PC-9 (cell line): ENCODE data around the gene KLHDC9. TPM values are rescaled to one million over a fixed set of nuclear protein-coding genes. Genes with fewer than 3 reads are reported as not detected.

Experiments used
- BruUV-seq: library from RNA; stranded (reverse); fragments of 400-500 nt; replicated peaks from 2 replicates; lab custom pipeline; 2021; lab: Mats Ljungman, UMichigan
- CTCF ChIA-PET: fragments of 300-600 bp; sonication (Branson Sonifier 250); formaldehyde crosslinking; loops from one replicate; lab custom pipeline; 2022; ENCODE audit warnings: antibody characterized with exemption; lab: Charles Lee
- POLR2A ChIA-PET: fragments of 300-600 bp; sonication (Branson Sonifier 250); formaldehyde crosslinking; loops from one replicate; lab custom pipeline; 2022; ENCODE audit warnings: antibody characterized with exemption; ENCODE audit not compliant: unreplicated experiment; lab: Charles Lee
- DNase-seq, 2 experiments: peaks; one replicate each; pipeline versions ENCODE4 v3.0.0 to v3.0.0-alpha.2; 2015 to 2022; ENCODE audit warnings: mixed read lengths in 1 of 2
- H2AFZ ChIP-seq: fragments of 200-600 bp; sonication (generic); 2 replicates; pipeline ENCODE4 v1.8.1; 2017; ENCODE audit warnings: antibody characterized with exemption
- H3F3A ChIP-seq: fragments of 200-600 bp; sonication (generic); 2 replicates; pipeline ENCODE4 v1.8.1; 2017; ENCODE audit warnings: antibody characterized with exemption, mild to moderate bottlenecking, low read depth; ENCODE audit not compliant: insufficient read depth
- H3K27ac ChIP-seq: fragments of 200-600 bp; sonication (generic); 2 replicates; pipeline ENCODE4 v1.6.1; 2016; ENCODE audit warnings: mixed run types
- H3K27me3 ChIP-seq: fragments of 200-600 bp; sonication (generic); 2 replicates; pipeline ENCODE4 v1.6.1; 2016; ENCODE audit warnings: low read depth, mixed run types; ENCODE audit not compliant: insufficient read depth
- H3K36me3 ChIP-seq: fragments of 200-600 bp; sonication (generic); 2 replicates; pipeline ENCODE4 v1.6.1; 2016; ENCODE audit warnings: low read depth, mixed run types
- H3K4me1 ChIP-seq: fragments of 200-600 bp; sonication (generic); replicated peaks from 2 replicates; pipeline ENCODE4 v1.6.1; 2016; ENCODE audit warnings: mixed run types; ENCODE audit not compliant: insufficient read depth
- H3K4me2 ChIP-seq: fragments of 200-600 bp; sonication (generic); 2 replicates; pipeline ENCODE4 v1.6.1; 2017; ENCODE audit warnings: mixed run types
- H3K4me3 ChIP-seq: fragments of 200-600 bp; sonication (generic); 2 replicates; pipeline ENCODE4 v1.6.1; 2016; ENCODE audit warnings: mixed run types
- H3K79me2 ChIP-seq: fragments of 200-600 bp; sonication (generic); 2 replicates; pipeline ENCODE4 v1.6.1; 2017; ENCODE audit warnings: low read depth, mixed run types
- H3K9me2 ChIP-seq: fragments of 200-600 bp; sonication (generic); 2 replicates; pipeline ENCODE4 v1.8.1; 2017; ENCODE audit warnings: mild to moderate bottlenecking; ENCODE audit not compliant: insufficient read depth
- H3K9me3 ChIP-seq: fragments of 200-600 bp; sonication (generic); 2 replicates; pipeline ENCODE4 v1.8.1; 2016; ENCODE audit warnings: low read depth; ENCODE audit not compliant: insufficient read depth
- H4K20me1 ChIP-seq: fragments of 200-600 bp; sonication (generic); 2 replicates; pipeline ENCODE4 v1.8.1; 2017; ENCODE audit not compliant: insufficient read depth
- EZH2 ChIP-seq: fragments of 200-600 bp; sonication (generic); IDR thresholded peaks from 2 replicates; pipeline ENCODE4 v1.8.0; 2017; ENCODE audit warnings: antibody characterized with exemption, low read depth
- intact Hi-C: fragments of 100-400 bp; cut with micrococcal nuclease; formaldehyde crosslinking; loops from one replicate; pipeline ENCODE4 v1.10.0; 2022; ENCODE audit not compliant: unreplicated experiment
- total RNA-seq: library from RNA; stranded (reverse); gene quantifications from 2 replicates; pipeline ENCODE4 v1.2.3, GENCODE V29; 2021
- TF ChIP-seq, protein P1 (sequence below): fragments of 200-600 bp; sonication (generic); conservative IDR thresholded peaks from 2 replicates; pipeline ENCODE4 v1.6.1; 2017; ENCODE audit warnings: mixed run types, antibody characterized with exemption, mild to moderate bottlenecking, moderate library complexity

Gene KLHDC9
- total RNA-seq, 1 experiment from 2014 or later: 5.6 TPM

- Histone ChIP-seq H3K36me3 (no peaks in the 10 kb centered on the region), H3K4me3 (peak within 1 kb of the TSS; percentile 61), H4K20me1 (no peaks in the 10 kb centered on the region), H3K4me2 (peak within 1 kb of the TSS; percentile 92), H3K9me3 (no peaks in the 10 kb centered on the region), H3K27ac (peak within 1 kb of the TSS; percentile 86), H3K79me2 (peaks cover 41% of the 10 kb centered on the region), H2AFZ (peak within 1 kb of the TSS; percentile 40; the same call in 1 of the 2 replicates), H3K27me3 (no peaks in the 10 kb centered on the region), H3K4me1 (peaks cover 90% of the 10 kb centered on the region), H3K9me2 (no peaks in the 10 kb centered on the region), H3F3A (peaks cover 22% of the 10 kb centered on the region)
- ChIA-PET POLR2A (interaction anchor here (0.6 kb wide), 2 partner anchors 18 to 68 kb away, joined by 3 to 7 read pairs; partner anchors contain the start of gene F11R), CTCF (interaction anchor here (0.6 to 0.8 kb wide), 3 partner anchors 47 to 97 kb away, joined by 3 to 6 read pairs (median 3); partner anchors contain the start of gene F11R)
- TF ChIP-seq, protein P1, sequence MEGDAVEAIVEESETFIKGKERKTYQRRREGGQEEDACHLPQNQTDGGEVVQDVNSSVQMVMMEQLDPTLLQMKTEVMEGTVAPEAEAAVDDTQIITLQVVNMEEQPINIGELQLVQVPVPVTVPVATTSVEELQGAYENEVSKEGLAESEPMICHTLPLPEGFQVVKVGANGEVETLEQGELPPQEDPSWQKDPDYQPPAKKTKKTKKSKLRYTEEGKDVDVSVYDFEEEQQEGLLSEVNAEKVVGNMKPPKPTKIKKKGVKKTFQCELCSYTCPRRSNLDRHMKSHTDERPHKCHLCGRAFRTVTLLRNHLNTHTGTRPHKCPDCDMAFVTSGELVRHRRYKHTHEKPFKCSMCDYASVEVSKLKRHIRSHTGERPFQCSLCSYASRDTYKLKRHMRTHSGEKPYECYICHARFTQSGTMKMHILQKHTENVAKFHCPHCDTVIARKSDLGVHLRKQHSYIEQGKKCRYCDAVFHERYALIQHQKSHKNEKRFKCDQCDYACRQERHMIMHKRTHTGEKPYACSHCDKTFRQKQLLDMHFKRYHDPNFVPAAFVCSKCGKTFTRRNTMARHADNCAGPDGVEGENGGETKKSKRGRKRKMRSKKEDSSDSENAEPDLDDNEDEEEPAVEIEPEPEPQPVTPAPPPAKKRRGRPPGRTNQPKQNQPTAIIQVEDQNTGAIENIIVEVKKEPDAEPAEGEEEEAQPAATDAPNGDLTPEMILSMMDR: no peak
- no peak for TF ChIP-seq EZH2
- DNase-seq: peak; percentile 78 to 81
- intact Hi-C loops: no loop called here
- no TSS peak for BruUV-seq
These were observed 8.8 kb upstream of the KLHDC9 start, which contains the start of gene NECTIN4 for GRCh38 chr1:161089251-161089924. Gene NECTIN4 (minus strand): TSS chr1:161089558. CDS start chr1:161089296, 262 bp downstream.

DNA sequence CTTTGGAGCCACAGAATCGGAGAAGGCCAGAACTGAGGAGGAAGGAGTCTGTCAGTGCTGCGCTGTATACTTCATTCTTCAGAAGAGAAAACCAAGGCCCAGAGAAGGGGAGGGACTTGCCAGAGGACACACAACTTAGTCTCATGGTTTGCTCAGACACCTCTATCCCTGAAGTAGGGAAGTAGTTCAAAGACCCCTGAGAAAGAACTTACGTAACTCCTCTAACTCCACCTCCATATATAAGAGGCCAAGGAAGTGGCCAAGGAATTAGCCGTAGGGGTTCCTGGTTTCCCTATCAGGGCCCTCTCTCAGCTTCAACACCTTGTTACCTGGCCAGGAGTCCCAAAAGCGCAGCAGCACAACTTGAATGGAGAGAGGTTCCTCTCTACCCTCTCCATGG is 8.2 kb upstream of the KLHDC9 start:
- Histone ChIP-seq H3K79me2 (peaks cover 38% of the 10 kb centered on the region), H3F3A (peaks cover 19% of the 10 kb centered on the region), H3K4me1 (peaks cover 84% of the 10 kb centered on the region), H3K27ac (peak overlapping the region; percentile 86; the same call in 1 of the 2 replicates), H2AFZ (peak overlapping the region; percentile 40; the same call in 1 of the 2 replicates), H3K4me2 (peak overlapping the region; percentile 92), H3K27me3 (no peaks in the 10 kb centered on the region), H3K4me3 (no peak overlapping the region; the same call in 1 of the 2 replicates), H3K9me2 (no peaks in the 10 kb centered on the region), H4K20me1 (no peaks in the 10 kb centered on the region), H3K9me3 (no peaks in the 10 kb centered on the region), H3K36me3 (no peaks in the 10 kb centered on the region)
- BruUV-seq: no TSS peak
- DNase-seq: no peak
- intact Hi-C loops: no loop called here
- POLR2A ChIA-PET: no interaction called here
- TF ChIP-seq, protein P1: no peak
- no peak for TF ChIP-seq EZH2
- CTCF ChIA-PET: interaction anchor here (0.7 to 0.8 kb wide), 2 partner anchors 69 to 71 kb away, joined by 3 to 6 read pairs; partner anchors contain the start of gene F11R

DNA sequence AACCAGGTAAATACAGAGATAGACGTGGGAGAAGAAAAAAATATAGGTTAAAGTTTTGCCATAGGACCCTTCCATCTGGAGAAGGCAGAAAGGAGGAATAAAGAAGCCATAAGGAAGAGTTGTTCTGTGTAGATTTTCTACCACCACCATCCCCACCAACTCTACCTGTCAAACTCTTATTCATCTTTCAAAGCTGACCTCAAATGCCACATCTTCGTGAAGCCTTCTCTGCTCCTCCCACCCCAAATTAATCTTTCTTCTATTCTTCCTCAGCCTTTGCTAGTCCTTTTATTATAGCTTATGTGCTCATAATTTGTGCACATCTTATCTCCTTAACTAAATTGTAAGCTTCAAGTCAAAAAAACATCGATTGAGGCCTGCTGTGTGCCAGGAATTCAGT is 7.5 kb upstream of the KLHDC9 start:
- POLR2A ChIA-PET: no interaction called here
- no TSS peak for BruUV-seq
- Histone ChIP-seq H3K4me2 (no peak overlapping the region), H3K9me2 (no peaks in the 10 kb centered on the region), H4K20me1 (no peaks in the 10 kb centered on the region), H3K27ac (no peak overlapping the region), H3K4me1 (peaks cover 78% of the 10 kb centered on the region), H2AFZ (no peak overlapping the region), H3F3A (peaks cover 19% of the 10 kb centered on the region), H3K4me3 (no peak overlapping the region), H3K27me3 (no peaks in the 10 kb centered on the region), H3K36me3 (no peaks in the 10 kb centered on the region), H3K79me2 (peaks cover 34% of the 10 kb centered on the region), H3K9me3 (no peaks in the 10 kb centered on the region)
- TF ChIP-seq, protein P1: no peak
- no peak for TF ChIP-seq EZH2
- CTCF ChIA-PET: interaction anchor here (0.7 kb wide), 1 partner anchor 72 kb away, joined by 3 read pairs; no protein-coding TSS in a partner anchor
- no peak for DNase-seq
- intact Hi-C loops: no loop called here
